ENCODE results near the gene NLRC3.
"Not testable (repeated sequence)": the region's sequence is repeated elsewhere in the genome, so short reads cannot be mapped to it uniquely, and the experiment has no call there.

NLRC3 gene

GRCh38 chr16:3511286-3512180 lies 65.7 kb downstream of the NLRC3 start:
- no peak for DNase-seq

GRCh38 chr16:3510416-3510815 lies 66.8 kb downstream of the NLRC3 start:
- DNase-seq = no peak

- no peak for DNase-seq
These were observed 67.7 kb downstream of the NLRC3 start for GRCh38 chr16:3509470-3509928.

- DNase-seq = no peak
These were observed 68.5 kb downstream of the NLRC3 start for GRCh38 chr16:3508736-3509135.

- DNase-seq = no peak
These were observed 73.7 kb downstream of the NLRC3 start for GRCh38 chr16:3503523-3503922.

GRCh38 chr16:3501783-3502400 lies 75.3 kb downstream of the NLRC3 start:
- DNase-seq = no peak

- not testable (repeated sequence) for DNase-seq
These were observed 75.8 kb downstream of the NLRC3 start for GRCh38 chr16:3501412-3501761.

GRCh38 chr16:3498988-3499387 lies 78.2 kb downstream of the NLRC3 start:
- no peak for DNase-seq

GRCh38 chr16:3497771-3498170 lies 79.4 kb downstream of the NLRC3 start:
- DNase-seq = peak in 1 of 2 experiments; percentile 52

GRCh38 chr16:3496386-3496785 lies 80.8 kb downstream of the NLRC3 start:
- DNase-seq = no peak

- DNase-seq = no peak
These were observed 82.0 kb downstream of the NLRC3 start, which contains the start of gene C16orf90 for GRCh38 chr16:3495176-3495575. Gene C16orf90 (minus strand): TSS chr16:3495489. CDS start chr16:3495421, 68 bp downstream.

GRCh38 chr16:3494386-3494973 lies 82.7 kb downstream of the NLRC3 start:
- no peak for DNase-seq

- no peak for DNase-seq
These were observed 84.8 kb downstream of the NLRC3 start for GRCh38 chr16:3492356-3492755.

- peak; percentile 88 to 96 for DNase-seq
These were observed 86.1 kb downstream of the NLRC3 start for GRCh38 chr16:3490911-3491629.
